Neuronal stem cell (in vitro differentiated cells): ENCODE data around the gene ST6GALNAC3.

Experiments
- DNase-seq: peaks from one replicate; pipeline ENCODE4 v3.0.0-alpha.2; 2013; ENCODE audit warnings: low spot score
- H2AFZ ChIP-seq: one replicate; pipeline ENCODE4 v1.6.1; 2013; ENCODE audit warnings: mild to moderate bottlenecking, low read length, inconsistent platforms
- H2AK5ac ChIP-seq: 2 replicates; pipeline ENCODE4 v1.6.1; 2013; ENCODE audit warnings: low read depth, mild to moderate bottlenecking, inconsistent platforms, low read length, moderate library complexity, mixed read lengths
- H2BK120ac ChIP-seq: 2 replicates; pipeline ENCODE4 v1.6.1; 2013; ENCODE audit warnings: low read depth, mild to moderate bottlenecking, inconsistent platforms, low read length, moderate library complexity, mixed read lengths
- H2BK12ac ChIP-seq: one replicate; pipeline ENCODE4 v1.6.1; 2013; ENCODE audit warnings: low read length, inconsistent platforms
- H2BK15ac ChIP-seq: 2 replicates; pipeline ENCODE4 v1.6.1; 2013; ENCODE audit warnings: mild to moderate bottlenecking, low read length, inconsistent platforms, mixed read lengths
- H2BK5ac ChIP-seq: one replicate; pipeline ENCODE4 v1.6.1; 2013; ENCODE audit warnings: inconsistent platforms, mild to moderate bottlenecking, low read length, moderate library complexity
- H3K14ac ChIP-seq: one replicate; pipeline ENCODE4 v1.6.1; 2013; ENCODE audit warnings: low read length, inconsistent platforms
- H3K18ac ChIP-seq: 2 replicates; pipeline ENCODE4 v1.6.1; 2013; ENCODE audit warnings: low read length, inconsistent platforms
- H3K23ac ChIP-seq: 2 replicates; pipeline ENCODE4 v1.6.1; 2013; ENCODE audit warnings: low read depth, mild to moderate bottlenecking, mixed read lengths, low read length, inconsistent platforms; ENCODE audit not compliant: poor library complexity
- H3K27ac ChIP-seq: replicated peaks from 3 replicates; pipeline ENCODE4 v1.5.1; 2013; ENCODE audit warnings: low read length, inconsistent platforms
- H3K27me3 ChIP-seq, 3 experiments: 2 replicates each; pipeline ENCODE4 v1.6.1; 2013; ENCODE audit warnings: low read length in 3 of 3, mild to moderate bottlenecking in 2 of 3, inconsistent platforms in 1 of 3, low read depth in 1 of 3, mixed read lengths in 1 of 3, moderate library complexity in 1 of 3; ENCODE audit not compliant: control insufficient read depth in 3 of 3, insufficient read depth in 3 of 3
- H3K36me3 ChIP-seq, 2 donors: replicated peaks in 1 of 2; 2 replicates each; pipeline ENCODE4 v1.6.1; 2013; ENCODE audit warnings: low read length in 2 of 2; ENCODE audit not compliant: control insufficient read depth in 2 of 2, insufficient read depth in 2 of 2
- H3K4ac ChIP-seq: 2 replicates; pipeline ENCODE4 v1.6.1; 2013; ENCODE audit warnings: inconsistent platforms, mild to moderate bottlenecking, low read length, moderate library complexity
- H3K4me1 ChIP-seq, 2 donors: 1 replicate in 1 of 2; 2 replicates in 1 of 2; pipeline ENCODE4 v1.6.1; 2013; ENCODE audit warnings: low read length in 2 of 2, low read depth in 1 of 2; ENCODE audit not compliant: control insufficient read depth in 2 of 2, insufficient read depth in 1 of 2
- H3K4me2 ChIP-seq: one replicate; pipeline ENCODE4 v1.6.1; 2013; ENCODE audit warnings: mild to moderate bottlenecking, low read length, inconsistent platforms; ENCODE audit not compliant: insufficient read depth, poor library complexity, severe bottlenecking
- H3K4me3 ChIP-seq, 2 donors: 2 replicates each; pipeline ENCODE4 v1.5.1; 2013; ENCODE audit warnings: low read length in 2 of 2, mild to moderate bottlenecking in 2 of 2, inconsistent platforms in 1 of 2, moderate library complexity in 1 of 2
- H3K79me1 ChIP-seq: one replicate; pipeline ENCODE4 v1.6.1; 2013; ENCODE audit warnings: low read depth, mild to moderate bottlenecking, inconsistent platforms, low read length, moderate library complexity
- H3K9ac ChIP-seq: one replicate; pipeline ENCODE4 v1.6.1; 2013; ENCODE audit warnings: mild to moderate bottlenecking, low read depth, low read length, inconsistent platforms; ENCODE audit not compliant: poor library complexity
- H3K9me3 ChIP-seq, 2 donors: replicated peaks in 1 of 2; 2 replicates each; pipeline versions ENCODE3 to v1.6.1; 2013; ENCODE audit warnings: low read length in 2 of 2, mild to moderate bottlenecking in 2 of 2, inconsistent platforms in 1 of 2, low read depth in 1 of 2, mixed read lengths in 1 of 2, moderate library complexity in 1 of 2; ENCODE audit not compliant: control insufficient read depth in 2 of 2, insufficient read depth in 1 of 2
- H4K8ac ChIP-seq: one replicate; pipeline ENCODE4 v1.6.1; 2013; ENCODE audit warnings: low read depth, mild to moderate bottlenecking, inconsistent platforms, low read length, moderate library complexity
- H4K91ac ChIP-seq: one replicate; pipeline ENCODE4 v1.6.1; 2013; ENCODE audit warnings: low read length, low read depth, mild to moderate bottlenecking, inconsistent platforms; ENCODE audit not compliant: poor library complexity
- WGBS, 2 donors: extraction: QIAGEN DNeasy Blood & Tissue Kit; methylation state at CpG; one replicate each; pipeline ENCODE4 v1.1.7; 2013; ENCODE audit warnings: missing lambda C conversion rate in 2 of 2, mixed read lengths in 1 of 2; ENCODE audit not compliant: insufficient read length in 2 of 2, insufficient replicate concordance in 1 of 2; ENCODE audit errors: extremely low coverage in 2 of 2; 5-methylcytosine and 5-hydroxymethylcytosine counted together

Gene ST6GALNAC3

GRCh38 chr1:76290271-76290670, 215.7 kb downstream of the ST6GALNAC3 start:
- no CpG with 5 or more reads among the region's 2 CpGs for WGBS, 2 donors

GRCh38 chr1:76291191-76291590, 216.6 kb downstream of the ST6GALNAC3 start:
- Histone ChIP-seq H3K4me3 (no peak overlapping the region), H3K23ac (no peak overlapping the region), H2BK12ac (no peak overlapping the region)

More at GRCh38 chr1:76290271-76290670, 215.7 kb downstream of the ST6GALNAC3 start:
- Histone ChIP-seq H3K14ac (no peak overlapping the region), H2BK15ac (no peak overlapping the region), H3K27me3 (no peaks in the 10 kb centered on the region), H3K4ac (no peak overlapping the region), H2BK5ac (no peak overlapping the region), H3K9ac (no peak overlapping the region), H3K23ac (no peak overlapping the region), H3K4me1 (peaks cover 14 to 21% of the 10 kb centered on the region in 2 donors), H4K8ac (no peak overlapping the region), H3K4me2 (no peak overlapping the region), H3K4me3 (no peak overlapping the region), H3K9me3 (no peaks in the 10 kb centered on the region), H4K91ac (no peak overlapping the region), H2AFZ (no peak overlapping the region), H3K27ac (no peak overlapping the region), H3K36me3 (no peaks in the 10 kb centered on the region), H2BK120ac (no peak overlapping the region), H2BK12ac (no peak overlapping the region), H2AK5ac (no peak overlapping the region), H3K18ac (no peak overlapping the region), H3K79me1 (no peaks in the 10 kb centered on the region)
- no peak for DNase-seq

DNA sequence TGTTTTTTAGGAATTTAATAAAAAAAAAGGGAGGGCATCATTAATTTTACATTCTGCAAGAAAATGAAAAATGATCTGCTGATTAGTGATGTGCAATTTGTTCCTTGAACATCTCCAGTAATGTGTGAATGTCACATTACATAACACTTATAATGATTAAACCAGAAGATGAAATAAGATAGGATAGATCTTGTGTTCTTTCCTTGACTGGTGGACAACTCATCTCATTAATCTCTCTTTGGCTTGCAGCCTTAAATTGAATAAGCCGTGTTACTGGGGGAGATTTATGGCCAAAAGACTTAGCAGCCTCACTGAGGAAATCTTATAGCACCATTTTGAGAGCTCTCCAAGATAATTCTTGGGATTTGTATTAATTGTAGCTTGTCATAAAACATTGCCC, 217.2 kb downstream of the ST6GALNAC3 start:
- H3K23ac ChIP-seq, result no peak overlapping the region
- H2BK120ac ChIP-seq, result no peak overlapping the region

More at GRCh38 chr1:76291191-76291590, 216.6 kb downstream of the ST6GALNAC3 start:
- Histone ChIP-seq H3K9me3 (no peaks in the 10 kb centered on the region), H3K18ac (no peak overlapping the region), H3K14ac (no peak overlapping the region), H2BK120ac (no peak overlapping the region), H4K91ac (no peak overlapping the region), H3K4me1 (peaks cover 11 to 21% of the 10 kb centered on the region in 2 donors), H3K4me2 (no peak overlapping the region), H2BK15ac (no peak overlapping the region), H4K8ac (no peak overlapping the region), H3K79me1 (no peaks in the 10 kb centered on the region), H2AK5ac (no peak overlapping the region), H3K27ac (peak overlapping the region; percentile 11), H3K9ac (no peak overlapping the region), H3K27me3 (no peaks in the 10 kb centered on the region), H3K36me3 (no peaks in the 10 kb centered on the region), H3K4ac (no peak overlapping the region), H2BK5ac (peak overlapping the region; percentile 19), H2AFZ (no peak overlapping the region)
- no peak for DNase-seq
- WGBS, 2 donors, result no CpG with 5 or more reads among the region's 13 CpGs

GRCh38 chr1:76292418-76293184, 218.1 kb downstream of the ST6GALNAC3 start:
- Histone ChIP-seq H3K9ac (no peak overlapping the region), H3K36me3 (no peaks in the 10 kb centered on the region), H3K4me2 (no peak overlapping the region), H3K27me3 (no peaks in the 10 kb centered on the region), H3K4me3 (no peak overlapping the region), H3K23ac (no peak overlapping the region), H2BK12ac (no peak overlapping the region), H4K8ac (no peak overlapping the region), H2BK15ac (no peak overlapping the region), H2BK120ac (no peak overlapping the region), H2AFZ (no peak overlapping the region), H3K79me1 (no peaks in the 10 kb centered on the region), H3K14ac (no peak overlapping the region), H2BK5ac (no peak overlapping the region), H4K91ac (no peak overlapping the region), H3K27ac (no peak overlapping the region), H3K4ac (no peak overlapping the region), H2AK5ac (no peak overlapping the region), H3K18ac (no peak overlapping the region), H3K9me3 (no peaks in the 10 kb centered on the region), H3K4me1 (peaks cover 11 to 21% of the 10 kb centered on the region in 2 donors)
- DNase-seq, result no peak
- WGBS, 2 donors, result no CpG with 5 or more reads among the region's 2 CpGs

More for the DNA sequence above, 217.2 kb downstream of the ST6GALNAC3 start:
- Histone ChIP-seq H3K4ac (no peak overlapping the region), H2AFZ (no peak overlapping the region), H3K9me3 (no peaks in the 10 kb centered on the region), H3K9ac (no peak overlapping the region), H3K18ac (no peak overlapping the region), H2BK12ac (no peak overlapping the region), H2BK15ac (no peak overlapping the region), H3K4me3 (no peak overlapping the region), H3K27ac (no peak overlapping the region), H3K14ac (no peak overlapping the region), H4K91ac (no peak overlapping the region), H3K36me3 (no peaks in the 10 kb centered on the region), H3K4me2 (no peak overlapping the region), H3K27me3 (no peaks in the 10 kb centered on the region), H4K8ac (no peak overlapping the region), H3K79me1 (no peaks in the 10 kb centered on the region), H2AK5ac (no peak overlapping the region), H3K4me1 (peaks cover 11 to 21% of the 10 kb centered on the region in 2 donors), H2BK5ac (no peak overlapping the region)
- no peak for DNase-seq
- no CpG with 5 or more reads among the region's 1 CpG for WGBS, 2 donors
